ENCODE results near the gene PADI4.

Gene PADI4

GRCh38 chr1:17350083-17350482 is 42.1 kb downstream of the PADI4 start:
- Histone ChIP-seq H3K9me3 (replicated peaks in 1 of 11) (peaks cover 4 to 15% (median 11%) of the 10 kb centered on the region in 11 experiments; a peak in 19 of 22 replicates), H3K4me2 (peak overlapping the region in 8 of 11 experiments; percentile 3 to 77 (median 50); a peak in 9 of 22 replicates), H3K27me3 (no peaks in the 10 kb centered on the region), H4K20me1 (no peaks in the 10 kb centered on the region; a peak in 1 of 22 replicates), H3K9ac (no peak overlapping the region), H3K27ac (peak overlapping the region in 4 of 11 experiments; percentile 69 to 76 (median 73); a peak in 3 of 22 replicates), H3K36me3 (no peaks in the 10 kb centered on the region), H3K4me3 (no peak overlapping the region), H3K4me1 (peaks cover 12 to 54% (median 39%) of the 10 kb centered on the region in 10 experiments)
- no peak for TF ChIP-seq Cebpa-rat (IDR thresholded peaks at IDR 0.05)

- Histone ChIP-seq H4K20me1 (no peaks in the 10 kb centered on the region; a peak in 1 of 22 replicates), H3K9me3 (replicated peaks in 1 of 11) (peaks cover 0 to 6% (median 2%) of the 10 kb centered on the region in 11 experiments; a peak in 16 of 22 replicates), H3K27ac (no peak overlapping the region), H3K4me3 (no peak overlapping the region), H3K4me1 (peaks cover 17 to 63% (median 46%) of the 10 kb centered on the region in 10 experiments), H3K36me3 (no peaks in the 10 kb centered on the region), H3K4me2 (peak overlapping the region in 5 of 11 experiments; percentile 28 to 77 (median 76); a peak in 6 of 22 replicates), H3K9ac (no peak overlapping the region), H3K27me3 (no peaks in the 10 kb centered on the region)
- no peak for TF ChIP-seq Cebpa-rat (IDR thresholded peaks at IDR 0.05)
Observed at GRCh38 chr1:17350928-17351446, 43.0 kb downstream of the PADI4 start.

- Histone ChIP-seq H3K36me3 (no peaks in the 10 kb centered on the region), H3K27me3 (no peaks in the 10 kb centered on the region), H3K9ac (no peak overlapping the region), H3K4me1 (peaks cover 22 to 71% (median 54%) of the 10 kb centered on the region in 10 experiments), H3K27ac (no peak overlapping the region), H4K20me1 (no peaks in the 10 kb centered on the region; a peak in 1 of 22 replicates), H3K9me3 (replicated peaks in 1 of 11) (no peaks in the 10 kb centered on the region), H3K4me3 (no peak overlapping the region), H3K4me2 (peak overlapping the region in 4 of 11 experiments; percentile 14 to 56 (median 36); a peak in 6 of 22 replicates)
- TF ChIP-seq Cebpa-rat (IDR thresholded peaks at IDR 0.05), result no peak
Observed at GRCh38 chr1:17351598-17352324, 43.8 kb downstream of the PADI4 start.

DNA sequence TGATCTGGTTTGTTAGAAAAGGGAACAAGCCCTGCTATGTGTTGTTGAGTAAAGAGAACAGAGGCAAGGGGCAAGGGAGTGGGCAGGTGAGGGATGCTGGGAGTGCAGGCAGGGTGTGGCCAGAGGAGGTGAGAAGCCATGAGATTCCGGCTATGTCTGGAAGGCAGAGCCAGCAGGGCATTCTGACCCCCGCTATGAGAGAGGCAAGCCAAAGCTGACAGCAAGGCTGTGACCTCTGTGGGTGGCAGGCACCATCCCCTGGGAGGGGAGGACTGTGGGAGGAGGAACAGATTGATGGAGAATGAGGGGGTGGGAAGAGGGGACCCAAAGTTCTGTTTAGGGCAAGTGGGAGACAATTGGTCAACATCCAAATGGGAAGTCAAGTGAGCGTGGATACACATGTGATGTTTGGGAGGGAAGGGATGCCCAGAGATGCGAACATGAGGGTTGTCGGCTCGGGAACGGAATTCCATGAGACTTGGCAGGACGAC is 44.5 kb downstream of the PADI4 start:
- 0 out of 22 replicates have a peak overlapping the region, but pooled peaks of 2 of the 11 experiments have one; percentile 16 to 24 for H3K9ac ChIP-seq
- H3K27ac ChIP-seq, result no peak overlapping the region
- H3K27me3 ChIP-seq, result no peaks in the 10 kb centered on the region
- H3K4me1 ChIP-seq, result peaks cover 22 to 77% (median 59%) of the 10 kb centered on the region in 10 experiments
- peak overlapping the region in 6 of 11 experiments; percentile 12 to 56 (median 36); a peak in 9 of 22 replicates for H3K4me2 ChIP-seq
- no peak for TF ChIP-seq Cebpa-rat (IDR thresholded peaks at IDR 0.05)
- no peaks in the 10 kb centered on the region for H3K36me3 ChIP-seq
- no peak overlapping the region for H3K4me3 ChIP-seq
- H3K9me3 ChIP-seq (replicated peaks in 1 of 11), result no peaks in the 10 kb centered on the region
- no peaks in the 10 kb centered on the region; a peak in 1 of 22 replicates for H4K20me1 ChIP-seq

- peak overlapping the region; percentile 24 to 85 (median 69); a peak in 20 of 22 replicates for H3K4me2 ChIP-seq
- peak overlapping the region in 6 of 11 experiments; percentile 6 to 61 (median 26); a peak in 6 of 22 replicates for H3K9ac ChIP-seq
- no peaks in the 10 kb centered on the region for H3K36me3 ChIP-seq
- peak overlapping the region in 6 of 11 experiments; percentile 19 to 65 (median 34); a peak in 9 of 22 replicates for H3K27ac ChIP-seq
- no peak for TF ChIP-seq Cebpa-rat (IDR thresholded peaks at IDR 0.05)
- H3K4me1 ChIP-seq, result peaks cover 9 to 64% (median 34%) of the 10 kb centered on the region in 10 experiments
- no peaks in the 10 kb centered on the region for H4K20me1 ChIP-seq
- no peaks in the 10 kb centered on the region for H3K9me3 ChIP-seq (replicated peaks in 1 of 11)
- H3K4me3 ChIP-seq, result peak overlapping the region in 2 of 10 experiments; percentile 16 to 39; a peak in 3 of 20 replicates
- H3K27me3 ChIP-seq, result no peaks in the 10 kb centered on the region
Observed at GRCh38 chr1:17355898-17356297, 47.9 kb downstream of the PADI4 start.

GRCh38 chr1:17356387-17357026 is 48.5 kb downstream of the PADI4 start:
- peak overlapping the region in 6 of 11 experiments; percentile 19 to 65 (median 34); a peak in 9 of 22 replicates for H3K27ac ChIP-seq
- no peaks in the 10 kb centered on the region for H3K9me3 ChIP-seq (replicated peaks in 1 of 11)
- TF ChIP-seq Cebpa-rat (IDR thresholded peaks at IDR 0.05), result no peak
- peak overlapping the region in 2 of 10 experiments; percentile 16 to 39; a peak in 3 of 20 replicates for H3K4me3 ChIP-seq
- H3K27me3 ChIP-seq, result no peaks in the 10 kb centered on the region
- H3K36me3 ChIP-seq, result no peaks in the 10 kb centered on the region
- peaks cover 9 to 58% (median 34%) of the 10 kb centered on the region in 10 experiments for H3K4me1 ChIP-seq
- H4K20me1 ChIP-seq, result no peaks in the 10 kb centered on the region
- H3K4me2 ChIP-seq, result peak overlapping the region; percentile 24 to 85 (median 69); a peak in 20 of 22 replicates
- peak overlapping the region in 6 of 11 experiments; percentile 6 to 61 (median 26); a peak in 7 of 22 replicates for H3K9ac ChIP-seq

- H3K36me3 ChIP-seq, result no peaks in the 10 kb centered on the region
- H3K4me1 ChIP-seq, result peaks cover 9 to 47% (median 26%) of the 10 kb centered on the region in 10 experiments
- no peaks in the 10 kb centered on the region for H3K27me3 ChIP-seq
- H3K27ac ChIP-seq, result no peak overlapping the region
- no peak overlapping the region for H3K9ac ChIP-seq
- no peak for TF ChIP-seq Cebpa-rat (IDR thresholded peaks at IDR 0.05)
- H3K4me2 ChIP-seq, result peak overlapping the region in 2 of 11 experiments; percentile 9 to 39; a peak in 1 of 22 replicates
- H3K4me3 ChIP-seq, result no peak overlapping the region
- H3K9me3 ChIP-seq (replicated peaks in 1 of 11), result no peaks in the 10 kb centered on the region
- H4K20me1 ChIP-seq, result no peaks in the 10 kb centered on the region
Observed at GRCh38 chr1:17358557-17358956, 50.6 kb downstream of the PADI4 start.

DNA sequence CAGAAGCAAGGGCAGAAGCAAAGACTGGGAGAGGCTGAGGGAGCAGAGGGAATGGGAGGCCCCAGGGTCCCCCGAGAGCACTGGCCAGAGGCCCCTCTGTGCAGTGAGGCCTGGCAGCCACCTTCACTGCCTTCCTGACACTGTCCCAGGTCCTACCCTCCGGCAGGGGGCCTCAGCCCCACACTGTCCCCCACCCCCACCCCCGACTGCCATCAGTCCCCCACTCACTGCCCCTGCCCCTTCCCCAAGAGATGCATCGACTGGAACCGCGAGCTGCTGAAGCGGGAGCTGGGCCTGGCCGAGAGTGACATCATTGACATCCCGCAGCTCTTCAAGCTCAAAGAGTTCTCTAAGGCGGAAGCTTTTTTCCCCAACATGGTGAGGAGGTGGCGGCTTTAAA is 51.0 kb downstream of the PADI4 start:
- Histone ChIP-seq H3K27me3 (no peaks in the 10 kb centered on the region), H3K4me2 (peak overlapping the region in 10 of 11 experiments; percentile 15 to 60 (median 37); a peak in 12 of 22 replicates), H4K20me1 (no peaks in the 10 kb centered on the region), H3K27ac (peak overlapping the region in 6 of 11 experiments; percentile 3 to 43 (median 16); a peak in 6 of 22 replicates), H3K4me1 (peaks cover 9 to 46% (median 26%) of the 10 kb centered on the region in 10 experiments), H3K36me3 (no peaks in the 10 kb centered on the region), H3K4me3 (no peak overlapping the region), H3K9ac (peak overlapping the region in 3 of 11 experiments; percentile 15 to 44 (median 37); a peak in 3 of 22 replicates), H3K9me3 (replicated peaks in 1 of 11) (peaks cover 0 to under 1% (median 0%) of the 10 kb centered on the region in 11 experiments; a peak in 1 of 22 replicates)
- no peak for TF ChIP-seq Cebpa-rat (IDR thresholded peaks at IDR 0.05)
